ENCODE data around the gene HELZ.

Gene HELZ

DNA sequence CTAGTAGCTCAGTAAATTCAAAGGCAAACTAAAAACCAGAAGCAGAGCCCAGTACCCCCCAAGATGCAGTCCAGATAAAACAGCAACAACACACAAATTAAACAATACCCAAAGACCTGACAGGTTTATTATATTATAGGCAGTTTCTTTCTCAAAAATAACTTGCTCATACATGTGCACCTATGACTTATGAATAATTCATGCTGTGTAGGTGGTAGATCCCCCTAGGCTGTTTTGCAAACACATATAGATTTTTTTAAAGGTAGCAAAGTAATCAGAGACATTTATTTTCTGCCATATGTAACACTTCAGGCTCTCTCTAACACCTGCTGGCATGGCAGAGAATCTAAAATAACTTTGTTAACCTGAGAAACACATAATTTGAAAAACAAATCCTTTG lies 173.4 kb downstream of the HELZ start:
- Histone ChIP-seq H3K4me1 (ENCODE audit: control insufficient read depth in 1 of 2, insufficient read depth in 2 of 2, low read length in 2 of 2) (no peaks in the 10 kb centered on the region), H3K36me3 (ENCODE audit: control insufficient read depth in 1 of 2, insufficient read depth in 2 of 2, low read length in 2 of 2) (no peaks in the 10 kb centered on the region), H2BK12ac (ENCODE audit: low read length) (no peak overlapping the region), H3K4me2 (ENCODE audit: low read length) (no peak overlapping the region), H3K23ac (ENCODE audit: low read length) (no peak overlapping the region), H3K79me1 (ENCODE audit: low read length) (no peaks in the 10 kb centered on the region), H3K18ac (ENCODE audit: low read length) (no peak overlapping the region), H2BK5ac (ENCODE audit: low read depth, low read length, poor library complexity) (no peak overlapping the region), H2BK120ac (ENCODE audit: insufficient read depth, low read length, poor library complexity) (no peak overlapping the region), H3K9ac (ENCODE audit: low read length) (no peak overlapping the region), H4K8ac (ENCODE audit: low read depth, low read length) (no peak overlapping the region), H2AFZ (ENCODE audit: insufficient read depth, low read length, poor library complexity) (no peak overlapping the region), H4K91ac (ENCODE audit: low read depth, low read length) (no peak overlapping the region), H3K79me2 (ENCODE audit: control insufficient read depth, insufficient read depth, low read length, poor library complexity) (no peaks in the 10 kb centered on the region), H2AK5ac (ENCODE audit: low read length) (no peak overlapping the region), H3K27me3 (ENCODE audit: insufficient read depth, low read length) (no peaks in the 10 kb centered on the region), H3K4me3 (ENCODE audit: low read depth, low read length) (no peak overlapping the region), H3K4ac (ENCODE audit: low read depth, low read length) (no peak overlapping the region), H4K12ac (ENCODE audit: low read depth, low read length) (no peak overlapping the region), H3K27ac (ENCODE audit: low read depth, low read length) (no peak overlapping the region), H3K14ac (ENCODE audit: low read length) (no peak overlapping the region), H3K9me3 (ENCODE audit: insufficient read depth, low read depth, low read length) (no peaks in the 10 kb centered on the region)
- no peak for DNase-seq

DNA sequence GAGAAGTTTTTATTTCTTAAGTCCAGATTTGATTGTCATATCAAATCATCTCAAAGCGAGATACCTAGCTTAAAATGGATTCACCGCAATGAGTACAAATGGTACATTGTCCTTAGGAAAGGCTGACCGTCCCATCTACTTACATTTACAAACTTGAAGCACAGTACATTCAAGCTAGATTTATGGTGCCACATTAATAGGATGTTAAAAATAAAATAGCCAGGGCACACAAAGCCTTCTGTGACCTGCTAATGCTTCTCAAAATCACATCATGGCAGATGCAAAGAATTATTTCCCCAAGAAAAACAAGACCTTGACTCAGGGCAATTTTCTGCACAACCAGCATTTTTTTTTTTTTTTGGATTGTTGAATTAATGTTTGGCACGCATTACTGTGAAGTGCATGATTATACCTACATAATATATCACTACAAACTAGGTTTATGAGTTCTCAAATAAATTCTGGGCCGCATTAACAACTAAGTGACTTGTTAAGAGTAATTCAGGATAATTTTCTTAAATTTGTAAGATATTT lies 175.3 kb downstream of the HELZ start:
- H2AFZ ChIP-seq (ENCODE audit: insufficient read depth, low read length, poor library complexity): no peak overlapping the region
- H3K23ac ChIP-seq (ENCODE audit: low read length): no peak overlapping the region
- no peak overlapping the region for H3K4me2 ChIP-seq (ENCODE audit: low read length)
- H3K9me3 ChIP-seq (ENCODE audit: insufficient read depth, low read depth, low read length): no peaks in the 10 kb centered on the region
- no peak overlapping the region for H4K91ac ChIP-seq (ENCODE audit: low read depth, low read length)
- no peak overlapping the region for H2BK120ac ChIP-seq (ENCODE audit: insufficient read depth, low read length, poor library complexity)
- H2BK12ac ChIP-seq (ENCODE audit: low read length): no peak overlapping the region
- H3K9ac ChIP-seq (ENCODE audit: low read length): no peak overlapping the region
- no peaks in the 10 kb centered on the region for H3K79me2 ChIP-seq (ENCODE audit: control insufficient read depth, insufficient read depth, low read length, poor library complexity)
- no peak overlapping the region for H2BK5ac ChIP-seq (ENCODE audit: low read depth, low read length, poor library complexity)
- H3K27ac ChIP-seq (ENCODE audit: low read depth, low read length): no peak overlapping the region
- H4K12ac ChIP-seq (ENCODE audit: low read depth, low read length): no peak overlapping the region
- no peaks in the 10 kb centered on the region for H3K79me1 ChIP-seq (ENCODE audit: low read length)
- no peak overlapping the region for H3K4ac ChIP-seq (ENCODE audit: low read depth, low read length)
- H3K14ac ChIP-seq (ENCODE audit: low read length): no peak overlapping the region
- no peak for DNase-seq
- H3K18ac ChIP-seq (ENCODE audit: low read length): no peak overlapping the region
- no peaks in the 10 kb centered on the region for H3K36me3 ChIP-seq (ENCODE audit: control insufficient read depth in 1 of 2, insufficient read depth in 2 of 2, low read length in 2 of 2)
- no peak overlapping the region for H2AK5ac ChIP-seq (ENCODE audit: low read length)
- no peak overlapping the region for H4K8ac ChIP-seq (ENCODE audit: low read depth, low read length)
- no peaks in the 10 kb centered on the region for H3K4me1 ChIP-seq (ENCODE audit: control insufficient read depth in 1 of 2, insufficient read depth in 2 of 2, low read length in 2 of 2)
- no peaks in the 10 kb centered on the region for H3K27me3 ChIP-seq (ENCODE audit: insufficient read depth, low read length)
- no peak overlapping the region for H3K4me3 ChIP-seq (ENCODE audit: low read depth, low read length)
- no CpG with 5 or more reads among the region's 5 CpGs for WGBS (ENCODE audit: extremely low coverage, insufficient coverage, insufficient read length)

DNA sequence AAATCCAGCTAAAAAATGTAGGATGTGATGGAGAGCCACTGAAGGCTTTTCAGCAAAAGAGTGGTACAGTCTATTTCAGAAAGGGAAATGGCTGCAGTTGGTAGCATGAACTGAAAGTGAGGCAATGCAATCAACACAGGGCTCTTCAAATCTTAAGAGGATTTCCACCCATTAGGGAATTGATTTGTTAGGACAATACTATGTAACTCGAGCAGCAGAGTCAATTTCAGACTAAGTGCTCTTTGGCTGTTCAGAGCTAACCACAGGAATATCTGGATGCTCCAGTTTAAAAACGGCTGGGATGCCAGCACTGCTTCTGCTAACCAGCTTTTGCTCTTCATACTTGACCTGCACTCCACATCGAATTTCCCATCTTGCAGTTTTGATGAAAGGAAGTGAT lies 176.0 kb downstream of the HELZ start:
- no peak overlapping the region for H2AFZ ChIP-seq (ENCODE audit: insufficient read depth, low read length, poor library complexity)
- no peak overlapping the region for H2BK12ac ChIP-seq (ENCODE audit: low read length)
- H3K27ac ChIP-seq (ENCODE audit: low read depth, low read length): no peak overlapping the region
- no peak overlapping the region for H3K9ac ChIP-seq (ENCODE audit: low read length)
- no peaks in the 10 kb centered on the region for H3K79me1 ChIP-seq (ENCODE audit: low read length)
- no peak overlapping the region for H4K12ac ChIP-seq (ENCODE audit: low read depth, low read length)
- H3K4me1 ChIP-seq (ENCODE audit: control insufficient read depth in 1 of 2, insufficient read depth in 2 of 2, low read length in 2 of 2): no peaks in the 10 kb centered on the region
- H2AK5ac ChIP-seq (ENCODE audit: low read length): no peak overlapping the region
- no peak overlapping the region for H3K4me2 ChIP-seq (ENCODE audit: low read length)
- no peaks in the 10 kb centered on the region for H3K36me3 ChIP-seq (ENCODE audit: control insufficient read depth in 1 of 2, insufficient read depth in 2 of 2, low read length in 2 of 2)
- no peaks in the 10 kb centered on the region for H3K27me3 ChIP-seq (ENCODE audit: insufficient read depth, low read length)
- H2BK120ac ChIP-seq (ENCODE audit: insufficient read depth, low read length, poor library complexity): no peak overlapping the region
- H3K9me3 ChIP-seq (ENCODE audit: insufficient read depth, low read depth, low read length): no peaks in the 10 kb centered on the region
- WGBS (ENCODE audit: extremely low coverage, insufficient coverage, insufficient read length): no CpG with 5 or more reads among the region's 3 CpGs
- no peak overlapping the region for H4K8ac ChIP-seq (ENCODE audit: low read depth, low read length)
- no peak overlapping the region for H3K18ac ChIP-seq (ENCODE audit: low read length)
- H4K91ac ChIP-seq (ENCODE audit: low read depth, low read length): no peak overlapping the region
- no peak overlapping the region for H2BK5ac ChIP-seq (ENCODE audit: low read depth, low read length, poor library complexity)
- no peak overlapping the region for H3K4me3 ChIP-seq (ENCODE audit: low read depth, low read length)
- no peak overlapping the region for H3K4ac ChIP-seq (ENCODE audit: low read depth, low read length)
- no peak overlapping the region for H3K14ac ChIP-seq (ENCODE audit: low read length)
- DNase-seq: peak in 1 of 2 donors; percentile 47
- no peak overlapping the region for H3K23ac ChIP-seq (ENCODE audit: low read length)
- no peaks in the 10 kb centered on the region for H3K79me2 ChIP-seq (ENCODE audit: control insufficient read depth, insufficient read depth, low read length, poor library complexity)

DNA sequence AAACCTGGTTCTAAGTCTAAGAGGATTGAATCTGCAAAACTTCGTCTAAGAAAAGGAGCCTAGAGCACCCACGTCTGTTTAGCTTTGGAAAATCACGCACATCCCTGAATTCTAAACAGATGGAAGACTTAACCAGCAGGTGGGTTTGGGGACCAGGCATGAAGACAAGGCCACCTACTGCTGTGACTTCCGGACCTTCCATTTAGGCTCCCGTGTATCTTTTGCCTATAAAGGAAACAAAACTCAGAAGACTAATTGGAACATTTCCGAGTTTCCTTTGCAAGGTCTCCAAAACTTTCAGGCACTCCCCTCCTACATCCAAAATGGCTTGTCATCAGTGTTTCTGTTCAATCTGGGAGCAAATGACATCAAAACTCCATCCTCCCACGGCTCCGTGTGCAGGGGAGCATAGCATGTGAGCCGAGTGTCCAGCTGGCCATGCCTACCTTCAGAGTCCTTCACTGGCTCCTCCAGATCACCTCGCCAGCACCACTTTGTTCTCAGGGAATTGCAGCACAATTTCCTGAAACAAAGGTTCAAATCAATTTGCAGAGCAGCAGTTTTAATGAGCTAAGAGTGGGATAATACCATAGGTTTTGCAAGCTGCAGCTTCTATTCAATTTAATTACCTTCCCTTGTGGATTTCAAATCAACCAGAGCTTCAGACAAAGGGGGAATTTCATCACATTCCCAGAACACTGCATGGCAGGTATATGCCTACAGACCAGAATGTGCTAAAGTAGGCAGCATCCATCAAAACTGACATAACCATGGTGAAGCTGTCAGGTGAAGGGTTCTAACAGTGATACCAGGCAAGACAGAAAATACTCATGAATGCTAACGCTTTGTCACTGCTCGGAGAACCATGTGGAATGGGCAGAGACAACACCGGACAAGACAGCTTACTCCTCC lies 177.2 kb downstream of the HELZ start:
- no peak overlapping the region for H3K4me2 ChIP-seq (ENCODE audit: low read length)
- H3K23ac ChIP-seq (ENCODE audit: low read length): no peak overlapping the region
- no peak overlapping the region for H4K12ac ChIP-seq (ENCODE audit: low read depth, low read length)
- no peak overlapping the region for H4K8ac ChIP-seq (ENCODE audit: low read depth, low read length)
- H3K9me3 ChIP-seq (ENCODE audit: insufficient read depth, low read depth, low read length): no peaks in the 10 kb centered on the region
- H4K91ac ChIP-seq (ENCODE audit: low read depth, low read length): no peak overlapping the region
- no peak overlapping the region for H3K4ac ChIP-seq (ENCODE audit: low read depth, low read length)
- no peak overlapping the region for H3K9ac ChIP-seq (ENCODE audit: low read length)
- no peak overlapping the region for H3K27ac ChIP-seq (ENCODE audit: low read depth, low read length)
- no peak for DNase-seq
- no CpG with 5 or more reads among the region's 13 CpGs for WGBS (ENCODE audit: extremely low coverage, insufficient coverage, insufficient read length)
- H3K36me3 ChIP-seq (ENCODE audit: control insufficient read depth in 1 of 2, insufficient read depth in 2 of 2, low read length in 2 of 2): no peaks in the 10 kb centered on the region
- H2BK5ac ChIP-seq (ENCODE audit: low read depth, low read length, poor library complexity): no peak overlapping the region
- no peaks in the 10 kb centered on the region for H3K27me3 ChIP-seq (ENCODE audit: insufficient read depth, low read length)
- no peaks in the 10 kb centered on the region for H3K79me2 ChIP-seq (ENCODE audit: control insufficient read depth, insufficient read depth, low read length, poor library complexity)
- no peak overlapping the region for H2AK5ac ChIP-seq (ENCODE audit: low read length)
- no peaks in the 10 kb centered on the region for H3K79me1 ChIP-seq (ENCODE audit: low read length)
- H3K18ac ChIP-seq (ENCODE audit: low read length): no peak overlapping the region
- H3K14ac ChIP-seq (ENCODE audit: low read length): no peak overlapping the region
- no peak overlapping the region for H2BK12ac ChIP-seq (ENCODE audit: low read length)
- H2AFZ ChIP-seq (ENCODE audit: insufficient read depth, low read length, poor library complexity): no peak overlapping the region
- no peaks in the 10 kb centered on the region for H3K4me1 ChIP-seq (ENCODE audit: control insufficient read depth in 1 of 2, insufficient read depth in 2 of 2, low read length in 2 of 2)
- no peak overlapping the region for H3K4me3 ChIP-seq (ENCODE audit: low read depth, low read length)
- no peak overlapping the region for H2BK120ac ChIP-seq (ENCODE audit: insufficient read depth, low read length, poor library complexity)
